Coronary artery (tissue), 2 donors: Measurements from ENCODE around the gene DGAT2.
"Not testable (repeated sequence)": the region's sequence is repeated elsewhere in the genome, so short reads cannot be mapped to it uniquely, and the experiment has no call there.

ENCODE experiments used
- DNase-seq: peaks from one replicate; pipeline ENCODE4 v3.0.0-alpha.2; 2017; ENCODE audit warnings: low spot score
- H3K27ac ChIP-seq, 2 donors: fragments of 200-600 bp; sonication (generic); one replicate each; pipeline ENCODE4 v1.5.1; 2016 to 2019
- H3K4me3 ChIP-seq: fragments of 200-600 bp; sonication (generic); 2 replicates; pipeline ENCODE4 v1.5.1; 2016; ENCODE audit warnings: mild to moderate bottlenecking, moderate library complexity
- CTCF ChIP-seq: fragments of 200-600 bp; sonication (generic); IDR thresholded peaks from one replicate; pipeline ENCODE4 v1.5.1; 2019; ENCODE audit warnings: antibody characterized with exemption

DGAT2 gene

GRCh38 chr11:75735181-75735845 lies 33.3 kb upstream of the DGAT2 start:
- no peak overlapping the region for H3K4me3 ChIP-seq
- no peak for DNase-seq
- TF ChIP-seq CTCF: no peak
- no peak overlapping the region for H3K27ac ChIP-seq

DNA sequence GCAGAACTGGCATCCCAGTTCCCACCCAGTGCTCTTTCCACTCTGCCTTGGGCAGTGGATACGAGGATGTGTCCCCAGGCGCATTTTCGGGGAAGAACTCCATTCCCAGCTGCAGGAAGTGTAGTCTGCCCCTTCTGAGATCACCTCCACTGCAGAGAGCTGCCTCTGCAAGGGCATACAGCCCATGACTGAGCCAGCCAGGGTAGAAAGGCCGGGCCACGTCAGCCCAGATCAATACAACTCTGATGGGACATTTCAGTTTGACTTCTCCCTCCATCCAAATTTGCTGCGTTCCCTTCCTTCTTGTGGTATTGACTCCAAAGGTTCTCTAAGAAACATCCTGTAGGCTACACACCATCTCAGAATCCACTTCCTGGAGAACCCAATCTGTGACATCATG lies 31.3 kb upstream of the DGAT2 start:
- DNase-seq: no peak
- TF ChIP-seq CTCF: no peak
- no peak overlapping the region for H3K4me3 ChIP-seq
- no peak overlapping the region for H3K27ac ChIP-seq

DNA sequence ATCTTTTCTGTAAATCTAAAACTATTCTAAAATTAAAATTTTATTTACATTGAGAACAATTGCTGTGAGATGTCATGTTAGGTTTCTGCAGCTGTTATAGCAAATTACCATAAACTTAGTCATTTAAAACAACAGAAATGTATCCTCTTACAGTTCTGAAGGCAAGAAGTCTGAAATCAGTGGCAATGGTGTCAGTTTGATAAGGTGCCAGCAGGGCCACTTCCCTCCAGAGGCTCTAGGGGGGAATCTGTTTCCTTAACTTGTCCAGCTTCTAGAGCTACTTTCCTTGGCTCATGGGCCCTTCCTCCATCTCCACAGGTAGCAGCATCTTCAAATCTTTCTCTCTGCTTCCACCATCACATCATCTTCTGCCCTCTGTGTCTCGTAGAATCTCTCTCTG lies 27.9 kb upstream of the DGAT2 start:
- no peak for DNase-seq
- H3K27ac ChIP-seq: no peak overlapping the region
- no peak overlapping the region for H3K4me3 ChIP-seq
- no peak for TF ChIP-seq CTCF

DNA sequence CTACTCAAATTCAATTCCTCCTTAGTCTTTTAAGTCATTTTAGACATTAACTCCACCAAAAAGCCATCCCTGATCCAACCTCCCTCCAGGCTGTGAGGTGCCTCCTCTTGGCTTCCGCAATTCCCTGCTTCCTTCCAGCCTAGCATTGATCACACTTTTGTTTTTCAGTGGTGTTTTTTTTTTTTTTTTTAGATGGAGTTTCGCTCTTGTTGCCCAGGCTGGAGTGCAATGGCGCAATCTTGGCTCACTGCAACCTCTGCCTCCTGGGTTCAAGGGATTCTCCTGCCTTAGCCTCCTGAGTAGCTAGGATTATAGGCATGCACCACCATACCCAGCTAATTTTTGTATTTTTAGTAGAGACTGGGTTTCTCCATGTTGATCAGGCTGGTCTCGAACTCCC lies 25.4 kb upstream of the DGAT2 start:
- not testable (repeated sequence) for DNase-seq, H3K27ac ChIP-seq, H3K4me3 ChIP-seq

DNA sequence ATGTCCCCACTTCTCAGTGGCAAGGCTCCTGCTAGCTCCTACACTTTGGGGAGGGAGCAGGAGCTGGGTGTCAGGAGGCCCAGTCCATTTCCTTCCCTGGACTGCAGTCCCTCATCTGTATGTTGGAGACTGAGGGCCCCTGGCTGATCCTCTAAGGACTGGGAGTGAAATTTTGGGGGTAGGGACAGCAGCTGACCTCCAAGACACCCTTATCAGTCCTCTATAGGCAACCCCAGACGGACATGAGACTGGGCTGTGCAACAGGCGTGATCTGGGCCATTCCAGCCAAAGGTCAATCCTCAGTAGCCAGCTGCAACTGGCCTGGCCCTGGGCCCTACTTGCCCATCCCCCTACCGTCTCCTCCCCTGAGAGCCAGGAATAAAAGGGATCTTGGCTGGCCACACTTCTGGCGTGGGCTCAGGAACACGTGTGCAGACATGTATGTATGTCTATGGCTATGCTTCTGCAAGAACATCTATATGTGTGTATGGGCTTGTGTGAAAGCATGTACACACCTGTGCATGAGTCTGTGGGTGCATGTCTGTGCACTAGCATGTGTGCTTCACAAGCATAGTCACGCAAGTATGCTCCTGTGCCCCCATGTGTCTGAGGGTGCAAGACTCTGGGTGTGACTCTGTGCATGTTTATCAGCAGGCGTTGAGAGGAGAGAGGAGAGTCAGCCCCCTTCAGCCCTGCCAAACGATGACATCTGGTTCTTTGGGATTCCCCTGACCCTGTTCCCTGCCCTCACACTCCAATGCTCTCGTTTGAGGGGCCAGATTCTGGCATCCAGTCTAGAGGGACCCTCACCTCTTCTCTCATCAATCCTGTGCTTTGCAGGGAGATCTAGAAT lies 24.6 kb upstream of the DGAT2 start:
- no peak overlapping the region for H3K4me3 ChIP-seq
- H3K27ac ChIP-seq: no peak overlapping the region
- TF ChIP-seq CTCF: no peak
- no peak for DNase-seq

DNA sequence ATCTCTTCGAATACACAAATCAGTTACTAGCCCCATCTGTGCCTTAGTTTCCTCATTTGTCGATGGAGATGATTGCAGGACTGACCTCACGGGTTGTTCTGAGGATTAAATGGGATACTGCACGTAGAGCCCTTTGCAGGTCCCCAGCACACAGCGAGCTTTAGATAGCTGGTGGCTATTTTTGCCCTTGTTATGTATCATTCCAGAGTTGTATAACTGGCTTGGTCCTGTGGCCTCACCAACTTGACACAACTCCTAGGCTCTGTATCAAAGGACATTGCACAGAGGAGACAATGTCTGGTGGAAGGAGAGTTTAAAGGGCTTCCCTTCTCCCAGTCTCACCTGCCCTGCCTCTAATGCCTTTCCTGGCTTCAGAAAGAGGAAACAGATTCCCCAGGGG lies 22.8 kb upstream of the DGAT2 start:
- no peak for TF ChIP-seq CTCF
- no peak for DNase-seq
- Histone ChIP-seq H3K27ac (no peak overlapping the region), H3K4me3 (no peak overlapping the region)

DNA sequence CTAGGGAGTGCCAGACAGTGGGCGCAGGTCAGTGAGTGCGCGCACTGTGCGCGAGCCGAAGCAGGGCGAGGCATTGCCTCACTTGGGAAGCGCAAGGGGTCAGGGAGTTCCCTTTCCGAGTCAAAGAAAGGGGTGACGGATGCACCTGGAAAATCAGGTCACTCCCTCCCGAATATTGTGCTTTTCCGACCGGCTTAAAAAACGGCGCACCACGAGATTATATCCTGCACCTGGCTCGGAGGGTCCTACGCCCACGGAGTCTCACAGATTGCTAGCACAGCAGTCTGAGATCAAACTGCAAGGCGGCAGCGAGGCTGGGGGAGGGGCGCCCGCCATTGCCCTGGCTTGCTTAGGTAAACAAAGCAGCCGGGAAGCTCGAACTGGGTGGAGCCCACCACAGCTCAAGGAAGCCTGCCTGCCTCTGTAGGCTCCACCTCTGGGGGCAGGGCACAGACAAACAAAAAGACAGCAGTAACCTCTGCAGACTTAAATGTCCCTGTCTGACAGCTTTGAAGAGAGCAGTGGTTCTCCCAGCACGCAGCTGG lies 19.8 kb upstream of the DGAT2 start:
- H3K27ac ChIP-seq, H3K4me3 ChIP-seq, DNase-seq: not testable (repeated sequence)

DNA sequence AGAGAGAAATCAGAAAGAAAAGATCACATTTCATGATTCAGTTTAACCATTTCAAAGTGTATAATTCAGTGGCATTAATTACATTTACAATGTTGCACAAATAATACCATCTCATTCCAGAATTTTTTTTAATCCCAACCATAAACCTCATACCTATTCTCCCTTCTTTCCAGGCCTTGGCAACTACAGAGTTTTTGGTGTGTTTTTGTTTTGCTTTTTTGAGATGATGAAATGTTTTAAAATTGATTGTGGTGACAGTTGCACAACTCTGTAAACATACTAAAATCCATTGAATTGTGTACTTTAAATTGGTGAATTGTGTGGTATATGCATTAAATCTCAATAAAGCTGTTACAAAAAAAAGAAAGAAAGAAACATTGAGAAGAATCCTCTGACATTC lies 13.6 kb upstream of the DGAT2 start:
- not testable (repeated sequence) for H3K27ac ChIP-seq, H3K4me3 ChIP-seq, DNase-seq
